ENCODE results near the gene ANKS1A.

GRCh38 chr6:34970488-34970887 lies 81.4 kb downstream of the ANKS1A start:
- TF ChIP-seq CTCF (IDR thresholded peaks at IDR 0.05; ENCODE audit: low read depth, low read length, poor library complexity, severe bottlenecking) (no peak), EZH2phosphoT487 (IDR thresholded peaks at IDR 0.05; ENCODE audit: borderline replicate concordance, low read length) (no peak)
